Ishikawa (cell line): ENCODE results near the gene PAEP.

ENCODE experiments used
- CEBPB ChIP-seq: IDR thresholded peaks from 2 replicates; pipeline ENCODE4 v1.6.1; 2012
- NFIC ChIP-seq: IDR thresholded peaks from 2 replicates; pipeline ENCODE4 v1.6.1; 2012
- RAD21 ChIP-seq: IDR thresholded peaks from 2 replicates; pipeline ENCODE4 v1.6.1; 2012; ENCODE audit warnings: low read depth
- REST ChIP-seq: IDR thresholded peaks from 2 replicates; pipeline ENCODE4 v1.6.1; 2012; ENCODE audit warnings: low read depth, mild to moderate bottlenecking
- TAF1 ChIP-seq: IDR thresholded peaks from 2 replicates; pipeline ENCODE4 v1.6.1; 2012; ENCODE audit warnings: low read depth, mild to moderate bottlenecking
- YY1 ChIP-seq: IDR thresholded peaks from 2 replicates; pipeline ENCODE4 v1.6.1; 2012; ENCODE audit warnings: low read depth

DNA sequence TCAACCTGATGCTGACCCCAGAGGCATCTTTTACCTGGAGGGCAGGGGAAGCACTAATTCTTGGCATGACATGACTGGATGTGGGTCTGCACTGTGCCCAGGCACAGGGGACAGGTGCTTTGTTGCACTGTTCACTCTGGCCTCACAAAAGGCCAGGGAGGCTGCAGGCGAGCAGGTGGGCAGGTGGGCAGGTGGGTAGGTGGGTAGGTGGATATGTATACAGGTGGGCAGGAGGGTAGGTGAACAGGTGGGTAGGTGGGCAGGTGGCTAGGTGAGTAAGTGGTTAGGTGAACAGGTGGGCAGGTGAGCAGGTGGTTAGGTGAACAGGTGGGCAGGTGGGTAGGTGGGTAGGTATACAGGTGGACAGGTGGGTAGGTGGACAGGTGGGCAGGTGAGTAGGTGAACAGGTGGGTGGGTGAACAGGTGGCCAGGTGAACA is 1.5 kb downstream of the PAEP start:
- no peak for TF ChIP-seq YY1
- no peak for TF ChIP-seq REST
- TF ChIP-seq RAD21, result no peak
- no peak for TF ChIP-seq NFIC
- TF ChIP-seq TAF1, result no peak
- no peak for TF ChIP-seq CEBPB
